ENCODE results near the gene TGM2. TPM values are rescaled to one million over a fixed set of nuclear protein-coding genes. Genes with fewer than 3 reads are reported as not detected.

Gene TGM2
- polyA plus RNA-seq, 2 of the 4 experiments (the other 2 are of a cell fraction): 173 to 441 TPM

- no peak overlapping the region for H3K4me3 ChIP-seq
- CTCF ChIA-PET: interaction anchor here (0.9 to 32.6 kb wide), 12 partner anchors 9 to 607 kb away, joined by 3 to 818 read pairs (median 8); partner anchors contain the start of gene TGM2
- peak overlapping the region; percentile 70 for H3K4me2 ChIP-seq
- 37% methylated on average over 4 of the region's 4 CpGs for WGBS (ENCODE audit: missing lambda C conversion rate)
- no peak for TF ChIP-seq GATA3 (IDR thresholded peaks at IDR 0.05; ENCODE audit: borderline replicate concordance)
- TF ChIP-seq CTCF (IDR thresholded peaks at IDR 0.05): peak; percentile 34; the same call in 2 of the 3 replicates
- no peak for TF ChIP-seq HOXA7 (CRISPR knock-in tag; IDR thresholded peaks at IDR 0.05)
- TF ChIP-seq JUN (IDR thresholded peaks at IDR 0.05): no peak
- no peak for TF ChIP-seq CBX2 (IDR thresholded peaks at IDR 0.05; ENCODE audit: borderline replicate concordance, low read depth)
- no peak for TF ChIP-seq KDM1A (IDR thresholded peaks at IDR 0.05; ENCODE audit: low read depth)
- no peak for TF ChIP-seq NFE2L2 (conservative IDR thresholded peaks at IDR 0.05; ENCODE audit: low read length)
- no peak for TF ChIP-seq KDM5A (IDR thresholded peaks at IDR 0.05)
- no peak for TF ChIP-seq USF2 (IDR thresholded peaks at IDR 0.05)
- TF ChIP-seq RAD21 (conservative IDR thresholded peaks at IDR 0.05 in 1 of 2, IDR thresholded peaks at IDR 0.05 in 1 of 2): peak; percentile 29 to 36; a peak in 2 of 5 replicates
- TF ChIP-seq SREBF2 (IDR thresholded peaks at IDR 0.05): no peak
- TF ChIP-seq RNF2 (IDR thresholded peaks at IDR 0.05; ENCODE audit: borderline replicate concordance, low read depth): no peak
- no peak for TF ChIP-seq NR3C1 (IDR thresholded peaks at IDR 0.05)
- TF ChIP-seq REST (IDR thresholded peaks at IDR 0.05): no peak
- no peak for TF ChIP-seq TFCP2L1 (CRISPR knock-in tag; IDR thresholded peaks at IDR 0.05)
- TF ChIP-seq CHD4 (IDR thresholded peaks at IDR 0.05; ENCODE audit: borderline replicate concordance): no peak
- no peak for TF ChIP-seq ZC3H11A (IDR thresholded peaks at IDR 0.05)
- TF ChIP-seq CEBPB (IDR thresholded peaks at IDR 0.05): no peak
- ATAC-seq (peak in 1 of 2 experiments; percentile 34; a peak in 3 of 6 replicates), DNase-seq (ENCODE audit: low read depth in 1 of 2, low spot score in 1 of 2) (peak; percentile 38 to 56), FAIRE-seq (no peak)
- no peaks in the 10 kb centered on the region for H3K9me3 ChIP-seq
- H3K27ac ChIP-seq: peak overlapping the region; percentile 91 to 93
- H3K4me1 ChIP-seq: peaks cover 69% of the 10 kb centered on the region
- POLR2A ChIA-PET: interaction anchor here (1.7 to 1.8 kb wide), 2 partner anchors 45 to 49 kb away, joined by 11 to 13 read pairs; no protein-coding TSS in a partner anchor
These were observed 7.3 kb upstream of the TGM2 start for GRCh38 chr20:38172408-38172807.

- 88% methylated on average over 4 of the region's 4 CpGs for WGBS (ENCODE audit: missing lambda C conversion rate)
- CTCF ChIA-PET: interaction anchor here (16.0 to 32.6 kb wide), 2 partner anchors 45 to 111 kb away, joined by 182 to 818 read pairs; no protein-coding TSS in a partner anchor
- peaks cover 76% of the 10 kb centered on the region for H3K4me1 ChIP-seq
These were observed 6.6 kb upstream of the TGM2 start for GRCh38 chr20:38171675-38172043.

More at GRCh38 chr20:38171675-38172043, 6.6 kb upstream of the TGM2 start:
- Histone ChIP-seq H3K4me2 (peak overlapping the region; percentile 70; the same call in 2 of the 3 replicates), H3K4me3 (no peak overlapping the region), H3K9me3 (no peaks in the 10 kb centered on the region), H3K27ac (peak overlapping the region; percentile 91 to 93)
- FAIRE-seq: no peak
- DNase-seq (ENCODE audit: low read depth in 1 of 2, low spot score in 1 of 2): no peak
- POLR2A ChIA-PET: no interaction called here
- ATAC-seq: no peak
- TF ChIP-seq MAFK (IDR thresholded peaks at IDR 0.05; ENCODE audit: partially characterized antibody): peak; percentile 89
- no peak for TF ChIP-seq RAD21 (conservative IDR thresholded peaks at IDR 0.05 in 1 of 2, IDR thresholded peaks at IDR 0.05 in 1 of 2)
